NCI-H2029 (cell line): ENCODE measurements around the gene OR6B2.

ENCODE experiments used
- DNase-seq: peaks from one replicate; lab custom pipeline; 2025; lab: John Stamatoyannopoulos, UW

OR6B2 gene

DNA sequence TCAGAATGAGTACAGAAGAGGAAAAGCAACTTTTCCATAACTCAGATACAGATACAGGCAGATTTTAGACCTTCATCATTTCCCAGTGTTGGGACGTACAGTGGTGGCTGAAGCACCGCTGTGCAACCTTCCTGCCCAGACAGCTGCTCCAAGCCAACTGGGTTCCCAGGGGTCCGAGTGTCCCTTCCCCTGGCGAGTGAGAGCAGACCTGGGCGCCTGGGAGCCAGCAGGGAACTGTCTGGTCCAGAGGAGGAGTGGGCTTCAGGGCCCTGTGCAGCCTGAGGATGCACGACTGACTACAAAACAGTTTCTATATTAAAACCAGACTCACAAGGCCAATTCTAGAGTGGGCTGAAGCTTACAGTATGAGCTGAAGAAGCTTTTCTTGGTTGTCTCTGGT lies 11.1 kb upstream of the OR6B2 start:
- no peak for DNase-seq

- DNase-seq, result no peak
Measured at GRCh38 chr2:240037358-240037757, 7.1 kb upstream of the OR6B2 start.

DNA sequence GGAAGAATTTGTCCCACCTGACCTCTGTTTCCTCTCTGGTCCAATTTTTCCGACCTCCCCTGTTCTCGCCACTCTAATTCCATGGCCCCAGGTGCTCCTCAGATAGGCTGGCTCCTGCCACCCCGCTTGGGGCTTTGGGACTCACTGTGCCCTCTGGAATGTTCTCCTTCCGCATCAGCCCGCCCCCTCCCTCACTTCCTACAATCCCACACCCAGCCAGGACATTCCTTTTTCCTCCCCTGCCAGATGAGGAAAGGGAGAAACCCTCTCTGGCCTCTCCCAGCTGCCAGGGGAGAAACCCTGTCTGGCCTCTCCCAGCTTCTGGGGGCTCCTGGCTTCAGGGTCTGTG lies 3.1 kb upstream of the OR6B2 start:
- no peak for DNase-seq

- DNase-seq, result no peak
Measured at GRCh38 chr2:240032406-240033329, 2.4 kb upstream of the OR6B2 start.

DNA sequence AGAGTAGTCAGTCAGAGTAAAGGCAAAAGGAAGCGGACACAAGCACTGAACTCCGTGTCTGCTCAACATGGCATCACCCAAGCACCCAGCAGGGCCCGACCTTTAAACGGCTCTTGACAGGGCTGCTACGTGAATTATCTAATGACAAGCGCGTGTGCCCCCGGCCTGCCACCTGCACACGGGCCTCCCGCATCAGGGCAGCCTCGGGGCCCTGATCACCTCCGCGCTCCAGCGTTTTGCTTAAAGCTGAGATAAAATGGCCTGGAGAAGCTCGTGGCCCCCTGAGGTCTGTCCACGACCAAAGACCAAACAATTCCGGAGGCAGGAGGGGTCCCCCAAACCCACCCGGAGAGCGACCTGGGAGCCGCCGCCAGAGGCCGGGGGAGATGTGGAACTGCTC lies 5.5 kb downstream of the OR6B2 start:
- DNase-seq, result no peak

- no peak for DNase-seq
Measured at GRCh38 chr2:240023792-240024191, 6.4 kb downstream of the OR6B2 start.

GRCh38 chr2:240021488-240022104 lies 8.6 kb downstream of the OR6B2 start:
- peak; percentile 33 for DNase-seq

DNA sequence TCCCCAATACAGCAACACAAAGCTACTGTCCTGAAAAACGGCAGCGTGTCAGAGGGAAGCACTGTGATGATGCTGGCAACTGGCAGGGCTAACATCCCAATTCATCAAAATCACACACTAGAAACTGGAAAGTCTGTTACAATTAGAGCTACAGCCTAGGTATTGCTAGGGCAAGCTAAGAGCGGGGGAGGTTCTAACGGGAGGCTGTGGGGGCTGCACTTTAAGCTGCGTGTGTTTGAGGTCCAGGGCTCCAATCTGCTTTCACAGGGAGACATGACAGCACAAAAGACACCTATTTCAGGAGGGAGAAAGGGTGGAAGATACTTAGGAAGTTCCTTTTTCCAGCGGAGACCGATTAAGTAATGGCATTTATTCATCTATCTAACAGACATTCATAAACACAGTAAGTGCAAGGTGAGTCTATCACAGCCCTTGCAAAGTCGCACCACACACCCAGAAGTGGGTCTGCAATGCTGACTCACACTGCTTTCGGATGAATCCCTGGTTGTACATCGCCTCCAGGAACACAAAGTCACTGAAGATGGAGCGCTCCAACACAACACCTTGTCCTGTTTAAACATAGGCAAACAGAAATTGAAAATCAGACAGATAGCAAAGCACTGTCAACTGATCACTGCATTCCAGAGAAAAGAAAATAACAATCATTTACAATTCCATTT lies 12.0 kb downstream of the OR6B2 start:
- DNase-seq, result no peak

DNA sequence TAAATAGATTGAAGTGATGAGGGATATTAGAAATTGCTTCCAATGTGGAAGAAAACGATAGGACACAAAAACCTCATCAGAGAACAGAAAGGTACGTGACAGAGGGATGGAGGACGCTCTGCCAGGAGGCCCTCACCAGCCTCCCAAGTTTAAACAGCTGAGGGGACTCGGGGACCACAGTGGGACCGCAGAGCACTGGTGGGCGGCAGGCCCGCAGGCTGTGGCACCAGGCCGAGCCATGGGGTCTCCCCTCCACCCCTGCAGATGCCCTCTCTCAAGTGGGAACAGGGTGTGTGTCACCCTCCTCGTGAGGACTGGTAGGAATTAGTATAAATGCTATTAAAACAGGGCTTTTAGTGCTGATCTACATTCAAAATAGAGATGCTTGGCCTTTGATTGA lies 15.9 kb downstream of the OR6B2 start:
- DNase-seq, result no peak

DNA sequence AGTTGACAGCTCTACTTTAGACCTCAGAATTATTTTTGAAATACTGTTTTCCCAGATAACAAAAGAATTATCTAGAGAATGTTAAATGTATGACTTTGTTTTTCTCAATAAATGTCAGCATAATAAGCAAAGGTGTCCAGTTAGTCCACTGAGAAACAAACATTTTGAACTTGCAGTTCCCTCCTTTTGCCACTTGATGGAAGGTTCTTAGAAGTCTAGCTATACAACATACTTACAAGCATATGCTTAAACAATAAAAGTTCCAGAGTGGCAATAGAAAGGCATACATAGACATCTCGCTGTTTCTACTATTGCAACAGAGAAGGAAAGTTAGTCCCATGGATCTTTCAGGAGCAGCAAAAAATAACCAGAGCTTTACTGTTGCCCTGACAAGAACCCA lies 16.9 kb downstream of the OR6B2 start:
- no peak for DNase-seq

- no peak for DNase-seq
Measured at GRCh38 chr2:240002983-240003382, 27.2 kb downstream of the OR6B2 start.

- DNase-seq, result no peak
Measured at GRCh38 chr2:240000671-240001070, 29.6 kb downstream of the OR6B2 start.

- DNase-seq, result no peak
Measured at GRCh38 chr2:239997686-239998409, 32.4 kb downstream of the OR6B2 start.

DNA sequence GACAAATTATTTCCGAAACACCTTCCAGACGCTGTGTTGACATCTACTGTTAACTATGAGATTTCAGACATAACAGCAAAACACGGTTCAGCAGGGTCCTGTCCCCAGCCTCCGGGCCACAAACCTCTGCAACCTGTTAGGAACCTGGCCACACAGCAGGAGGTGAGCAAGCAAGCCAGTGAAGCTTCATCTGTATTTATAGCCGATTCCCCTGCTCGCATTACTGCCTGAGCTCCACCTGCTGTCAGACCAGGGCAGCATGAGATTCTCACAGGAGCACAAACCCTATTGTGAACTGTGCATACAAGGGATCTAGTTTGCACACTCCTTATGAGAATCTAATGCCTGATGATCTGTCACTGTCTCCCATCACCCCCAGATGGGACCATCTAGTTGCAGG lies 36.1 kb downstream of the OR6B2 start:
- DNase-seq, result no peak

GRCh38 chr2:239993291-239993690 lies 36.9 kb downstream of the OR6B2 start:
- DNase-seq, result no peak

- DNase-seq, result peak; percentile 42
Measured at GRCh38 chr2:239991689-239992314, 38.4 kb downstream of the OR6B2 start.

DNA sequence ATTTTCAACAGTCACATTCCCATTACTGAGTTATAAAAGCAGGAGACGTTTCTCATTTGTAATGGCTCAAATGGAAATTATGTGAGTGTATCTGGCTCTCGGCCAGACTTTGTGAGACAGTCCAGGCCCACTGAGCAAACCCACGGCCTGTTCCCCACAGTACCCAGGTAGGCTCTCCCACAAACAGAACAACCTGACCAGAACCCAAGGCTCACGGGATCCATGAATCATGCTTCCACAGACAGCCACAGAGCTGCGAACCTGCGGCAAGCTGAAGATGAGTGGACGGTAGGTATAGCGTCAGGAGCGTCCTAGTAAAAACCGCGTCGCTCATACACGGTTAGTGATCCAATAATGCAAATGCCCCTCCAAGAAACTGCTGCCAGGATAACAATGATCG lies 39.3 kb downstream of the OR6B2 start:
- peak; percentile 22 for DNase-seq

GRCh38 chr2:239985356-239985755 lies 44.9 kb downstream of the OR6B2 start:
- DNase-seq, result no peak

DNA sequence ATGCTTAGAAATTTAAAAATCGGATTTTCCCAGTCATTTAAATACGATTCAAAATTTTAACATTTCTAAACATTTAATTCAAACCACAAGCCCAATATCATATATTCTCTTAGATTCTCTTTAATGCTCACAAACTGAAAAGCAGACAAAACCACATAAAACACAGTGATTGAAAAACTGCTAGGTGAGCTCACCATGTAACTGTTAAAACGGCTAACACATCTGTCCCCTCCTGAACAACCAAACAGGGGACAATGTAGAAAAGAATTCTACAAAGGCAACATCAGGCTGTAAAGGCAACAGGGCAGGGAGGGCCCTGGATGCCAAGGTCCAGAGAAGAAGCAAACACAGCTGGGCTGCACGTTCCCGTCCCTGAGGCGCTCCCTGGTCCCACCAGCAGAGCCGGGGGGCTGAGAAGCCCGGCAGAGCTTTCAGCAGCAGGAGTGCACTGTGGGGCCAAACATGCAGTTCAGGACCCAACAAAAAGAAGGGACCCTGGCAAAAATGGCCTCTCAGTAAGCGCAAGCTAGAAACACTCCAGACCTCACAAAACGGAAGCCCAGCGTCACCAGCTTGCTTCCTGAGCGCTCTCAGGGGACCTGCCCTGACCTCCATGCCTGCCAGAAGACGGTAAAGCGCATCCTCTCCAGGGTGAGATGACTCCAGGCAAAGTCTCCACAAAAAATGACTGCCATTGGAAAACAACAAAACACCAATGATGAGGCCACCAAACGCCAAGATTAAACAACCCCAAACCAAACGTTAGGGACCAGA lies 45.6 kb downstream of the OR6B2 start:
- no peak for DNase-seq

DNA sequence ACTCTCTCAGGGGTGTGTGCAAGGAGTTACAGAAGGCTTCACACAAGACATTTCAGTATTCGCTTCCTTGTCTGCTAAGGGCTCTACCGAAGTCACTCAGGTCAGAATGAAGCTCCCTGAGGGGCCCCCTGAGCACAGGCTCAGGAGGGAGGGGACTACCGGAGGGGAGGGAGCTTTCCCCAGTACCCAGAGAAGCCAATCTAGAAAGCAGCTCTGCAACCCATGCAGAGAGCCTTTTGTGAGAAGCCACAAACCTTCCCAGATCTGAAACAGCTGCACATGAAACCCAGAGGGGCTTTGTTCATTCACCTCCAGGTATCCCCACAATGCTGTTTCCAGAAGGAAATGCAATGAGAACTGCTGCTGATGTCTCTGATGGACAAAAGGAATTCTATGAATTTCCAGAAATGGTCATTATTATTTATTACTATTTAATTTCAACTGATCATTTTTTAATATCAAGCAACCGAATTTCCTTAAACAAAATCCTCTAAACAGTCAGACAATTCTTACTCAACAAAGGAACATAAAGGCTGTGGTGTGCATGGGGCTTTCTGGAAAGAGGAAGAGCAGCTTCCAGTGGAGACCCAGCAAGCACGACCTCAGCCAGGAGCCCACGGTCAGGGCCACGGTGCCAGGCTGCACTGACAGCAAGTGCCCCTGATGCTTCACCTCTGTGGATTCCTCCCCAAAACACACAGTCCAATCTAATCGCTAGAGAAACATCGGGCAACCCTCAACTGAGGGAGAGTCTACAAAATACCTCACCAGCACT lies 47.0 kb downstream of the OR6B2 start:
- no peak for DNase-seq
